Activated naive CD8-positive, alpha-beta T cell (primary cell): ENCODE results near the gene BPIFB4.

Experiments used
- H3K27ac Mint-ChIP-seq: one replicate; pipeline ENCODE4 v1.8.0; 2021; ENCODE audit warnings: mixed read lengths
- H3K27me3 Mint-ChIP-seq: one replicate; pipeline ENCODE4 v1.8.0; 2021; ENCODE audit warnings: mixed read lengths
- H3K36me3 Mint-ChIP-seq: one replicate; pipeline ENCODE4 v1.8.0; 2021; ENCODE audit warnings: mixed read lengths
- H3K4me1 Mint-ChIP-seq: one replicate; pipeline ENCODE4 v1.8.0; 2021; ENCODE audit warnings: low read depth, mixed read lengths
- H3K4me3 Mint-ChIP-seq: one replicate; pipeline ENCODE4 v1.8.0; 2021; ENCODE audit warnings: mild to moderate bottlenecking, mixed read lengths
- H3K9me3 Mint-ChIP-seq: one replicate; pipeline ENCODE4 v1.8.0; 2021; ENCODE audit warnings: low read depth, mixed read lengths

The BPIFB4 gene

GRCh38 chr20:33051333-33051732, 28.1 kb upstream of the BPIFB4 start:
- H3K9me3 Mint-ChIP-seq: peaks cover 3% of the 10 kb centered on the region
- no peaks in the 10 kb centered on the region for H3K4me1 Mint-ChIP-seq
- no peaks in the 10 kb centered on the region for H3K36me3 Mint-ChIP-seq
- no peaks in the 10 kb centered on the region for H3K27me3 Mint-ChIP-seq
- H3K27ac Mint-ChIP-seq: no peak overlapping the region
- H3K4me3 Mint-ChIP-seq: no peak overlapping the region

DNA sequence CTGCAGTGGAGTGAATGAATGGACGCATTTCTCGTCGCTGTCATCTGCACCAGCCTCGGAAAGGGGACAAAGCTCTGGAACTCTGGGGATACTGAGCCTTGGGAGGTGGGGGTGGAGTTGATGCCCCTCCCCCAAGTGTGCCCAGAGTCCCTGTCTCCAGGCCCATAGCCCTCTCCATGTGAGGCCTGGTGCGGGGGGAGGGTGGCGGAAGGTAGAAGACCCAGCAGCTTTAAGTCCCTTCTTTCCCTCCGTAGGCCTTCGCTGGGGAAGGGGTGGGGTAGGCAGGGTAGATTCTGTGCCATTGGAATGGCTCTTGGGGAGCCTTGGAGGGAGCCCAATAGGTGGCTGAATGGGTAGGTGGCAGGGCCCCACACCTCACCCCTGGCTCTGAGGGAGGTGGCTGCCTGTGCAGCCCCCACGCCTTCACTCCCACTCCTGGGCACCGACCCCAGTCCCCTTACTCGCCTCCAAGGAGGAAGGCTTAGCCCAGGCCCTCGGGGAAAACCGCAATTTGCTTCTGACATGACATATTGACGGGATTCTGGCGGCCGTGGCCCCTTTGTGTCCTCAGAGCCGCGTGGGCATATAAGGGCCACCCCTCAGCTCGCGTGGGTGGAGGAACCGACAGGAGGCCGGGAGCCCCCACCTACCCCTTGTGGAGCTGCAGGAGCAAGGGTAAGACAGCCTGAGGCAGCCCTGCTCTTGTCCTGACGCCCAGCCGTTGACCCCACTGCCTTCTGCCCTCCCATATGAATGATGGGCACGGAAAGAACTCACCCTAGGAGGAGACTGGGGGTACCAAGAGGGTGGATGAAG, 25.9 kb upstream of the BPIFB4 start, which contains the start of gene BPIFB3:
BPIFB3 (plus strand) TSS at position 613 of the 816 bp plus-strand sequence. CDS start 1,533 bp downstream, outside the sequence.
- H3K4me3 Mint-ChIP-seq: no peak within 1 kb of the TSS
- no peaks in the 10 kb centered on the region for H3K4me1 Mint-ChIP-seq
- no peak within 1 kb of the TSS for H3K27ac Mint-ChIP-seq
- no peaks in the 10 kb centered on the region for H3K27me3 Mint-ChIP-seq
- no peaks in the 10 kb centered on the region for H3K9me3 Mint-ChIP-seq
- H3K36me3 Mint-ChIP-seq: no peaks in the 10 kb centered on the region

DNA sequence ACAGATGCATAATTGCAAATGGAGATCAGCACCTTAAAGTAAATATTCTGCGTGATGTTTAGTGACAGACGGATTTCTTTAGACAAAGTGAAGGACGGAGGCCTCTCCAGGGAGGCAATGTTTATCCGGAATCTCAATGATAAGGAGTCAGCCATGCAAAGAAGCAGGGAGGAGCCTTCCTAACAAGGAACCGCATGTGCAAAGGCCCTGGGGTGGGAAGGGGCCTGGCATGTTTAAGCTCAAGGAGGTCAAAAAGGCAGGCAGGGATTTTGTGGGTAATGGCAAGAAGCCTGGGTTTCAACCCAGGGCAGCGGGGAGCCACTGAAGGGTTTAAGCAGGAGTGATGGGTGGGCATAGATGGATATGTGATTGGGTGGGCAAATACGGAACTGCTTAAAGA, 25.1 kb upstream of the BPIFB4 start:
- H3K27ac Mint-ChIP-seq: no peak overlapping the region
- no peaks in the 10 kb centered on the region for H3K36me3 Mint-ChIP-seq
- no peaks in the 10 kb centered on the region for H3K9me3 Mint-ChIP-seq
- no peaks in the 10 kb centered on the region for H3K4me1 Mint-ChIP-seq
- no peak overlapping the region for H3K4me3 Mint-ChIP-seq
- no peaks in the 10 kb centered on the region for H3K27me3 Mint-ChIP-seq

GRCh38 chr20:33054791-33055190, 24.7 kb upstream of the BPIFB4 start:
- Mint-ChIP-seq H3K36me3 (no peaks in the 10 kb centered on the region), H3K4me1 (no peaks in the 10 kb centered on the region), H3K27me3 (no peaks in the 10 kb centered on the region), H3K27ac (no peak overlapping the region), H3K9me3 (no peaks in the 10 kb centered on the region), H3K4me3 (no peak overlapping the region)

DNA sequence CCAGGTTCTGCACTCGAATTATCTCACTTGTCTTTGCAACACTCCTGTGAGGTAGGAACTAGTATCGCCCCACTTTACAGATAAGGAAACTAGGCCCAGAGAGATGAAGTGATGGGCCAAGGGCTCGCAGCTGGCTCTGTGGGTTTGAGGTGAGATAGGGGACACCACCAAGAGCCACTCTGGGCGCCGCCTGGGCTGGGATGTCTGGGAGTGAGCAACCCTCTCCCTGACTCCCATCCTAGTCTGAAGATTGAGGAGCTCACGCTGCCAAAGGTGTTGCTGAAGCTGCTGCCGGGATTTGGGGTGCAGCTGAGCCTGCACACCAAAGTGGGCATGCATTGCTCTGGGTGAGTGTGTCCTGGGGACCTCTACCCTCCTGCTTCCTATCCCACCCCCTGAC, 20.3 kb upstream of the BPIFB4 start:
- no peak overlapping the region for H3K4me3 Mint-ChIP-seq
- no peaks in the 10 kb centered on the region for H3K36me3 Mint-ChIP-seq
- H3K27me3 Mint-ChIP-seq: no peaks in the 10 kb centered on the region
- no peak overlapping the region for H3K27ac Mint-ChIP-seq
- H3K9me3 Mint-ChIP-seq: no peaks in the 10 kb centered on the region
- no peaks in the 10 kb centered on the region for H3K4me1 Mint-ChIP-seq

DNA sequence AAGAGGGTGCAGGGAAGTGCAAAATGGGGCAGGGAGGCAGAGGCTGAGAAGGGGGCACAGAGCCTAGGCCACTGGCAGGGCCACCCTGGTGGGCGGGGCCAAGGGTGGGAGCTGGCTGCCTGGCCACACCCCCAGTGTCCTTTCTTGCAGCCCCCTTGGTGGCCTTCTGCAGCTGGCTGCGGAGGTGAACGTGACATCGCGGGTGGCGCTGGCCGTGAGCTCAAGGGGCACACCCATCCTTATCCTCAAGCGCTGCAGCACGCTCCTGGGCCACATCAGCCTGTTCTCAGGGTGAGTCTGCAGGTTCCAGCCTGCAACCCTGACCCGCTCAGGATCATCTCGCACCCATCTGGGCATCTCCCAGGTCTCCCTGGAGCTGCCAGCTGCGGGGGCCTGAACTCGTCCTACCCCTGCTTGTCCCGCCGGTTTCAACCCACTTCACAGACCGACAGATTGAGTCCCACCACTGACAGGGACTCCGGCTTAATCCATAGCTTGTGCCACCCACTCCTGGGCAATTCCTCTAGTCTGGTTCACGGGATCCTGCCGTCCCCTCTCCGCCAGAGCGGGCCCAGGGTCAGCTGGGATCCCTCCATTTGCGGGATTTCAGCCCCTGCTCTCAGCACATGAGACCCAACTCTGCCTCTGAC, 19.6 kb upstream of the BPIFB4 start:
- Mint-ChIP-seq H3K27me3 (no peaks in the 10 kb centered on the region), H3K4me3 (no peak overlapping the region), H3K9me3 (no peaks in the 10 kb centered on the region), H3K27ac (no peak overlapping the region), H3K4me1 (no peaks in the 10 kb centered on the region), H3K36me3 (no peaks in the 10 kb centered on the region)

GRCh38 chr20:33061658-33062028, 17.8 kb upstream of the BPIFB4 start:
- no peaks in the 10 kb centered on the region for H3K4me1 Mint-ChIP-seq

DNA sequence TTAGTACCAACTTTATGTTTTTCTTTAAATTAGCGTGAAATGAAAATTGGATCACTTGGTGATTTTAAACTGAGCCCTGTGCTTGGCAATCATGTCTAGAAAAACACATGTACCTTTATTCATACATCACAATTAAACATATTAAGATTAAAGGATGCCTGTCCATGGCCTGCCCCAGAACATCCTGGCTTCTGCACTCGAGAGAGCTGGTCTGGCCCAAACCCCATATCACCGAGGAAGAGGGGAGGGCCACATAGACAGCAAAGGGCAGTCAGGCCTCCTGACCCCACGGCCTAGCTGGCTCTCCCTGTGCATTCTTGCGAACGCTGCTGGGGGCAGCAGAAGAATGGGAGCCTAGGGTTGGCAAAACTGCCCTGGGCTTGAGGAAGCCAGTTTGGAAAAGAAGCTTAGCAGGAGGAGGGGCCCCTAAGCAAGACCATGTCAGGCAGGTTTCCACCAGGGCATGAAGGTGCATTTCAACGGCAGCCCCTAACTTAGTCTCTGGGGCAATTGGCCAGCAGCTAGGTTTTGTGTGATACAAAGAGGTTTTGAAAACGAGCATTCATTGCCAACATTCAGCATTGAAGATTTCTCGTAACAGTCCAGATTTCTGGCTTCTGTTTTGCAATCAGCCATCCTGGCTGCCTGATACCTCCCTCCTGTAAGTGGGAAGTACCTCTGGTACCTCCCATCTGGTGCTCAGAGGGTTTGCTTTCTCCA, 17.2 kb upstream of the BPIFB4 start:
- Mint-ChIP-seq H3K36me3 (no peaks in the 10 kb centered on the region), H3K27me3 (no peaks in the 10 kb centered on the region), H3K4me1 (no peaks in the 10 kb centered on the region), H3K4me3 (no peak overlapping the region), H3K27ac (no peak overlapping the region), H3K9me3 (no peaks in the 10 kb centered on the region)

More at GRCh38 chr20:33061658-33062028, 17.8 kb upstream of the BPIFB4 start:
- Mint-ChIP-seq H3K4me3 (no peak overlapping the region), H3K9me3 (no peaks in the 10 kb centered on the region), H3K36me3 (no peaks in the 10 kb centered on the region), H3K27me3 (no peaks in the 10 kb centered on the region), H3K27ac (no peak overlapping the region)

- Mint-ChIP-seq H3K4me1 (no peaks in the 10 kb centered on the region), H3K27ac (no peak overlapping the region)
These were observed 16.7 kb upstream of the BPIFB4 start for GRCh38 chr20:33062825-33063149.

GRCh38 chr20:33063271-33063670, 16.2 kb upstream of the BPIFB4 start:
- Mint-ChIP-seq H3K27me3 (no peaks in the 10 kb centered on the region), H3K27ac (no peak overlapping the region), H3K4me3 (no peak overlapping the region), H3K36me3 (no peaks in the 10 kb centered on the region), H3K9me3 (no peaks in the 10 kb centered on the region), H3K4me1 (peaks cover 3% of the 10 kb centered on the region)

More at GRCh38 chr20:33062825-33063149, 16.7 kb upstream of the BPIFB4 start:
- Mint-ChIP-seq H3K27me3 (no peaks in the 10 kb centered on the region), H3K9me3 (no peaks in the 10 kb centered on the region), H3K4me3 (no peak overlapping the region), H3K36me3 (no peaks in the 10 kb centered on the region)

GRCh38 chr20:33064572-33065287, 14.7 kb upstream of the BPIFB4 start:
- Mint-ChIP-seq H3K9me3 (no peaks in the 10 kb centered on the region), H3K4me3 (no peak overlapping the region), H3K27me3 (no peaks in the 10 kb centered on the region), H3K27ac (no peak overlapping the region), H3K36me3 (no peaks in the 10 kb centered on the region), H3K4me1 (peaks cover 3% of the 10 kb centered on the region)

- Mint-ChIP-seq H3K9me3 (no peaks in the 10 kb centered on the region), H3K36me3 (no peaks in the 10 kb centered on the region), H3K4me3 (no peak overlapping the region), H3K27ac (no peak overlapping the region), H3K27me3 (no peaks in the 10 kb centered on the region), H3K4me1 (peaks cover 3% of the 10 kb centered on the region)
These were observed 13.7 kb upstream of the BPIFB4 start for GRCh38 chr20:33065785-33066184.

DNA sequence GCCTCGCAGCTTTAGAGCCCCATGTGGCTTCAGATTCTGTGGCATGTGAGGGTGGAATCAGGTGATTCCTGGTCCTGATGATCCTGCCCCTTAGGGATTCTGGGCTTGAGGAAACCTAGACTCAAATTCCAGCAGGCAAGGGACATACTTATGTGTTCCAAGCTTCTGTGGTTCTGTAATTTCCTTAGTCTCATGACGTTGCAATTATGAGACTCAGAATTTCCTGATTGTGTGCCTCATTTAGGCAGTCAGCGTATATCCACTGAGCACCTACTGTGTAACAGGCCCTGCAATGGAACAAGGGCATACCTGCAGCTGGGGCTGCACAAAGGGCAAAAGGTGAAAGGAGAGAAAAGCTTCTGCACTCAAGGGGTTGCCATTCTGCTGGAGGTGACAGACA, 11.6 kb upstream of the BPIFB4 start:
- peaks cover 3% of the 10 kb centered on the region for H3K4me1 Mint-ChIP-seq
- no peaks in the 10 kb centered on the region for H3K36me3 Mint-ChIP-seq
- no peak overlapping the region for H3K27ac Mint-ChIP-seq

DNA sequence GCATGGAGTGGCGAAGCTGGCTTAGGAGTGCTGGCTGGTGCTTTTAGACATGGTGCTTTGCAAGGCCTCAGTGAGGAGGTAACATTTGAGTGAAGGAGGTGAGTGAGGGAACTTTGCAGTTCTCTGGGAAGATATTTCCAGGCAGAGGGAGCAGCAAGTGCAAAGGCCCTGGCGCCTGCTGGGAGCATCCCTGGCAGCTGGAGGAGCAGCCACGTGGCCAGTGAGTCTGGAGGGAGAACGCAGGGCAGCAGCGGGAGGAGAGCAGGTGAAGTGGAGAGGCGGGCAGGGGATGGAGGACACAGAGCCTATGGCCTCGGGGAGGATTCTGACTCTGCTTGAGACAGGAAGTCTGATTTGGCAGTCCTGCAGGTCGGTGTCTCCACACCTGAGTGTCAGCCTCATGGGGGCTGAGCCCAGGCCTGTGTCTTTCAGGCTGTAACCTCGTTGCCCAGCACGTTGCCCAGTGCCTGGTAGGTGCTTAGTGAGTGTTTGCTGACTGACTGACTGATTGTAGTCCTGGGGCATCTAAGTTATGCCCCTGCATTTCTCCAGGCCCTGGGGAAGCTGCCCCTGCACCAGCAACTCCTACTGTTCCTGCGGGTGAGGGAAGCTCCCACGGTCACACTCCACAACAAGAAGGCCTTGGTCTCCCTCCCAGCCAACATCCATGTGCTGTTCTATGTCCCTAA, 11.0 kb upstream of the BPIFB4 start:
- H3K4me3 Mint-ChIP-seq: no peak overlapping the region
- peaks cover 3% of the 10 kb centered on the region for H3K4me1 Mint-ChIP-seq
- H3K27ac Mint-ChIP-seq: no peak overlapping the region
- no peaks in the 10 kb centered on the region for H3K9me3 Mint-ChIP-seq
- H3K36me3 Mint-ChIP-seq: no peaks in the 10 kb centered on the region
- no peaks in the 10 kb centered on the region for H3K27me3 Mint-ChIP-seq

More for the DNA sequence above, 11.6 kb upstream of the BPIFB4 start:
- Mint-ChIP-seq H3K4me3 (no peak overlapping the region), H3K27me3 (no peaks in the 10 kb centered on the region), H3K9me3 (no peaks in the 10 kb centered on the region)
